ENCODE results near the gene FAM237A.

Gene FAM237A

DNA sequence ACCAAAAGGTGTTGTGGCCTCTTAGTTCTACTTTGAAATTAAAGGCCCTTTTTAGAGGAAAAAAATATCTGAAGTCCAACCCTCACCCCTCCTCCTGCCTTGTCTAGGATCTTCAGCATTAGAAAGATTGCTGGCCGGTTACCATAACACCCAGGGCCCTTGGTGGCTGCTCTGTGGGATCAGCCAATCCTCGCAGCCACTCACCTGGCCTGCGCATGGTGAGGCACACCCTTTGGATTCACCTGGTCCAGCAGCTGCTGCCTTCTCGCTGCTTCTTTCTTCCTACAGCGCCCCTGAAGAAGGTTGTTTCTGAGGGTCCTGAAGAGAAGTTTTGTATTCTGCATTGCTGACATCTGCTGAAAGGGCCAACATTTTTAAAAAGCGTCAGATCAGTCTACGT lies 50.7 kb downstream of the FAM237A start:
- DNase-seq: no peak

DNA sequence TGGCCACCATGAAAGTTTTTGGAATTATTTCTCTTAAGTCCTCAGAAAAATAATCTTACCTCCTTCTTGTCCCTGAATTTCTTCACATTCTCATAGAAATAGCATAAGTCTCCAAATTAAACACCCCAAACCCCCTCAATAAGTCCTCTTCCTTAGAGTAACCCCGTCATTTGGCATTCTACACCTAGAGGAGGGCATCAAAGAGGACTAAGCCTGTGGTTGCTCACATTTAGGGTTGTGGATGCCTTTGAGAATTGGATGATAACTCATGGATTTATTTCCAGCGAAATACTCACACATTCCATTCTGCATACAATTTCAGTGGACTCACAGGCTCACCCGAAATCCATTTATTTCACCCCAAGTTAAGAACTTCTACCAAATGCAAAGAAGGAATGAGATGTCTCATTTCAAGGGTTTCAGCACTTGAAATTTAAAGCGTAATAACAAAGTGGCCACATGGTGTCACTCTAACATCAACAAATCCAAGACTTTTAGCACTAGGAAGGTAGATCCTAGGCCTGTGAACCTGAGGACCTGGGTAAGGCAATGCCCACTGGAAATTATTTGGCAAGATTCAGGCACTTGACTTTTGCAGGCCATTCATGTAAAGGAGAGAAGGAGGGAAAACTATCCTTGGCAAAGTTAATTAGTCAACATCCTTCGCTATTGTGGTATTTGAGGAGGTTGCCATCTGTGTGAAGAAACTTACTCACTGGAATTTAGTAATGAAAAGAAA lies 51.3 kb downstream of the FAM237A start:
- DNase-seq: no peak

DNA sequence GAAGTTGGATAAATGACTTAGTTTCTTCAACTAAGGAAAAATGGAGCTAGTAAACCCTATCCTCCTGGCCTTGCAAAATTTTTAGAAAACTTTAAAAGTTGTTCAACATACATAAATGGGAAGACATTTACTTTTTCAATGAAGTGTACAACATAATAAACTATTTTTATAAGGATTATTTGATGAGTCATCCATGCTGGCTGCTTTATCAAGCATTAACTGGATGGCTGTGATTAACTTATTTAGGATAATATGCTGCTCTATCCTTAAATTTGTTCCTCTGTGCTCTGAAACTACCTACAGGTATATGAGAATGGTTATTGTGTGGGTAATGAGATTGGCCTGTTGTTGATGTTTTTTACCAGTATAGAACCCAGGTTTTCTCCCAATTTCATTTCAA lies 54.6 kb downstream of the FAM237A start:
- no peak for DNase-seq

DNA sequence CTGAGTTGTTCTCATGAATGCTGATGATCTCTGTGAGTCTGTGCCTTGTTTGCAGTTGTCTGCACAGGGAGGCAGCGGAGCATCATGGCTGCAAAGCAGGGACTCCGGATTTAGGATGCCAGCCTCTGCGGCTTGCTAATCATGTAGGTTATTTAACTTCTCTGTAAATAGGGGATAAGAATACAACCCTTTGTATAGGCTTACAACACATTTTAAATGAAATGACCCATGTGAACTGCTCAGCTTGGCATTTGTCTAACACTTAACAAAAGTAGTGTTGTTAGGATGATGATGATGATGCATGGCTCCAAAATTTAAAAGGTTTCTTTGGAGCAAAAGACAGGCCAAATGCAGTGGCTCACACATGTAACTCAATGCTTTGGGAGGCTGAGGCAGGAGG lies 56.5 kb downstream of the FAM237A start:
- DNase-seq: no peak

Measured in islet precursor cell (in vitro differentiated cells).